GM12878 (cell line): ENCODE results near the gene OPA1. TPM values are rescaled to one million over a fixed set of nuclear protein-coding genes. Genes with fewer than 3 reads are reported as not detected.

Experiments
- ATAC-seq: fragments of 200-7000 bp; cut with Tn5 transposase; 3 replicates; pipeline ENCODE4 v1.9.1; 2020; ENCODE audit warnings: mild to moderate bottlenecking, moderate library complexity
- BruUV-seq: library from RNA; stranded (reverse); fragments of 400-500 nt; replicated peaks from 2 replicates; lab custom pipeline; 2021; lab: Mats Ljungman, UMichigan
- CTCF ChIA-PET: fragments of 300-600 bp; sonication (Branson Sonifier 250); formaldehyde crosslinking; extraction: SDS; loops from one replicate; lab custom pipeline; 2021; ENCODE audit warnings: inconsistent platforms; lab: Yijun Ruan, JAX
- POLR2A ChIA-PET: fragments of 350-600 bp; formaldehyde crosslinking; extraction: SDS; loops from one replicate; lab custom pipeline; 2021; ENCODE audit warnings: inconsistent platforms; lab: Charles Lee
- RAD21 ChIA-PET: fragments of 300-600 bp; sonication (Branson Sonifier 250); formaldehyde crosslinking; loops from one replicate; lab custom pipeline; 2023; ENCODE audit warnings: antibody characterized with exemption; ENCODE audit not compliant: unreplicated experiment; lab: Charles Lee
- SMC1A ChIA-PET: fragments of 300-600 bp; sonication (Branson Sonifier 250); formaldehyde crosslinking; loops from one replicate; lab custom pipeline; 2023; ENCODE audit not compliant: unreplicated experiment, uncharacterized antibody; lab: Charles Lee
- DNase-seq: peaks from one replicate; pipeline ENCODE4 v3.0.0-alpha.2; 2011; ENCODE audit warnings: low read depth, low spot score
- FAIRE-seq: peaks from 3 replicates; lab custom pipeline; 2011; peaks lifted over from hg19 to GRCh38; lab: Jason Lieb, UNC
- H2AFZ ChIP-seq: 2 replicates; pipeline ENCODE4 v1.6.0; 2011; ENCODE audit warnings: low read depth, low read length, control low read depth; ENCODE audit not compliant: control insufficient read depth
- H3K27ac ChIP-seq: 2 replicates; pipeline ENCODE4 v1.5.1; 2011; ENCODE audit warnings: control low read depth; ENCODE audit not compliant: control insufficient read depth, insufficient read depth
- H3K27me3 ChIP-seq, 2 experiments: replicated peaks in 1 of 2; 2 replicates each; pipeline versions ENCODE4 v1.6.0 to v1.6.1; 2011; ENCODE audit warnings: low read length in 1 of 2; ENCODE audit not compliant: control insufficient read depth in 2 of 2, insufficient read depth in 2 of 2
- H3K36me3 ChIP-seq, 2 experiments: 2 replicates each; pipeline ENCODE4 v1.5.1; 2011; ENCODE audit warnings: low read length in 1 of 2; ENCODE audit not compliant: control insufficient read depth in 2 of 2, insufficient read depth in 2 of 2
- H3K4me1 ChIP-seq: 2 replicates; pipeline ENCODE4 v1.6.1; 2011; ENCODE audit warnings: mild to moderate bottlenecking, low read length, moderate library complexity, mixed read lengths; ENCODE audit not compliant: control insufficient read depth, insufficient read depth
- H3K4me2 ChIP-seq: 2 replicates; pipeline ENCODE4 v1.6.0; 2011; ENCODE audit warnings: control low read depth; ENCODE audit not compliant: control insufficient read depth, insufficient read depth
- H3K4me3 ChIP-seq: fragments of 200-600 bp; sonication (generic); 2 replicates; pipeline ENCODE4 v1.5.1; 2016
- H3K79me2 ChIP-seq: 2 replicates; pipeline ENCODE4 v1.6.0; 2011; ENCODE audit warnings: low read length; ENCODE audit not compliant: control insufficient read depth, insufficient read depth
- H3K9ac ChIP-seq: 2 replicates; pipeline ENCODE4 v1.8.0; 2011; ENCODE audit warnings: low read length, control low read depth, mixed read lengths; ENCODE audit not compliant: control insufficient read depth, insufficient read depth
- H3K9me3 ChIP-seq: replicated peaks from 3 replicates; pipeline ENCODE4 v1.5.1; 2011; ENCODE audit warnings: mild to moderate bottlenecking, low read length; ENCODE audit not compliant: control insufficient read depth, insufficient read depth
- H4K20me1 ChIP-seq: 2 replicates; pipeline ENCODE4 v1.6.0; 2011; ENCODE audit not compliant: control insufficient read depth, insufficient read depth
- BRCA1 ChIP-seq: IDR thresholded peaks from 2 replicates; pipeline ENCODE4 v1.6.1; 2011; ENCODE audit warnings: low read depth, low read length, improper control_type of control experiment
- CBFB ChIP-seq: IDR thresholded peaks from 2 replicates; pipeline ENCODE4 v1.6.1; 2016; ENCODE audit warnings: antibody characterized with exemption, low read depth
- CREM ChIP-seq: IDR thresholded peaks from 2 replicates; pipeline ENCODE4 v1.6.1; 2014; ENCODE audit warnings: antibody characterized with exemption, low read depth
- ETV6 ChIP-seq, 2 experiments: fragments of 450-650 bp in 1 of 2; IDR thresholded peaks in 1 of 2; conservative IDR thresholded peaks in 1 of 2; 2 replicates each; pipeline ENCODE4 v1.6.1; 2014; ENCODE audit warnings: antibody characterized with exemption in 1 of 2, borderline replicate concordance in 1 of 2, low read depth in 1 of 2, mild to moderate bottlenecking in 1 of 2, moderate library complexity in 1 of 2
- MEF2A ChIP-seq: IDR thresholded peaks from 2 replicates; pipeline ENCODE4 v1.6.1; 2011; ENCODE audit warnings: low read depth, mild to moderate bottlenecking, low read length, moderate library complexity; ENCODE audit not compliant: insufficient read depth
- NFYB ChIP-seq: IDR thresholded peaks from 2 replicates; pipeline ENCODE4 v1.6.1; 2011; ENCODE audit warnings: low read depth, mild to moderate bottlenecking, low read length, improper control_type of control experiment, moderate library complexity; ENCODE audit not compliant: insufficient read depth
- PAX8 ChIP-seq: fragments of 450-650 bp; IDR thresholded peaks from 2 replicates; pipeline ENCODE4 v1.6.1; 2017; ENCODE audit warnings: mild to moderate bottlenecking, moderate library complexity
- WGBS: methylation state at CpG from one replicate; pipeline ENCODE4 v1.1.6; 2016; ENCODE audit warnings: low lambda C conversion rate; ENCODE audit not compliant: insufficient replicate concordance, insufficient coverage; ENCODE audit errors: missing lambda C conversion rate; 5-methylcytosine and 5-hydroxymethylcytosine counted together
- in situ Hi-C: fragments of 300-500 bp; cut with MboI; formaldehyde crosslinking; loops from 9 replicates; pipeline ENCODE4 v1.14.3; 2018; ENCODE audit warnings: mixed read lengths
- intact Hi-C: fragments of 100-400 bp; cut with micrococcal nuclease; formaldehyde crosslinking; loops from one replicate; pipeline ENCODE4 v1.14.2; 2022; ENCODE audit not compliant: unreplicated experiment
- polyA plus RNA-seq, 11 experiments: library from polyadenylated mRNA; depleted of rRNA in 4 of 11; unstranded in 6 of 11; stranded (reverse) in 5 of 11; fragments of >200 nt; fragmentation: Nextera tagmentation in 4 of 11; fragmentation: Illumina TruSeq in 1 of 11; extraction: Ambion mirVana in 4 of 11; extraction: Trizol in 1 of 11; gene quantifications; 1 replicate in 1 of 11; 2 replicates in 10 of 11; pipeline versions ENCODE4 v1.2.1 to v1.2.3, GENCODE V29; 2011 to 2016; ENCODE audit warnings: inconsistent platforms in 2 of 11, missing spikeins in 2 of 11, low read depth in 1 of 11
- total RNA-seq, 4 experiments: library from RNA; depleted of rRNA in 3 of 4; stranded (reverse); fragments of >200 nt in 3 of 4; fragmentation: Illumina TruSeq in 1 of 4; extraction: Trizol in 1 of 4; gene quantifications; 2 replicates each; pipeline versions ENCODE4 v1.2.1 to v1.2.3, GENCODE V29; 2013 to 2021
- TF ChIP-seq, protein P1 (sequence below): fragments of 450-650 bp; IDR thresholded peaks from 2 replicates; pipeline ENCODE4 v1.6.1; 2016; ENCODE audit warnings: mild to moderate bottlenecking, moderate library complexity, borderline replicate concordance
- TF ChIP-seq, protein P2 (sequence below): fragments of 450-650 bp; IDR thresholded peaks from 2 replicates; pipeline ENCODE4 v1.6.1; 2017; ENCODE audit warnings: mild to moderate bottlenecking, low read depth, inconsistent platforms; ENCODE audit not compliant: poor library complexity, severe bottlenecking

Gene OPA1
- total and polyA plus RNA-seq, 10 of the 15 experiments (the other 5 are each of a cell fraction or from before 2014, with no cell fraction given): 14.7 to 108 (median 59.3) TPM

DNA sequence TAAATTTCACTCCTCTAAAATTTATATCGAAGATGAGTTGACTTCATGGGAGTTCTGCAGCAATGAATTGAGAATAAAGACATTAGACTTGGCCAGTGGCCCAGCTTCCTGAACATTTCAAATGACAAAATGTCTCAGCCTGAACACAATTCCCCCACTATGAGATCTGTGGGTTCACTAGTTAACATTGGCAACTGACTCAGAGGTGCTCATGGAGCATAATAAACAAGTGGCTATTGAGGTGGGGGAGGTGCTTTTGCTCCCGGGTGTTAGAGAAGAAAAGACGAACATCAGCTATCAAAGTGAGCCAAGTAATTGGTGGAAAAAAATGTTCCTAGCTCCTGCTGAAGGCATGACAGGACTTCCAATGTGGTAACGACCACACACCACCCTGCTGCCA is 44.6 kb upstream of the OPA1 start:
- no peak for DNase-seq
- H4K20me1 ChIP-seq: no peaks in the 10 kb centered on the region
- ChIA-PET POLR2A (no interaction called here), SMC1A (no interaction called here), RAD21 (no interaction called here), CTCF (no interaction called here)
- no peaks in the 10 kb centered on the region for H3K36me3 ChIP-seq
- H3K79me2 ChIP-seq: no peaks in the 10 kb centered on the region
- ATAC-seq: no peak
- H3K4me3 ChIP-seq: no peak overlapping the region
- H3K4me2 ChIP-seq: no peak overlapping the region
- H3K9me3 ChIP-seq: no peaks in the 10 kb centered on the region
- in situ Hi-C loops (no loop called here), intact Hi-C loops (no loop called here)
- TF ChIP-seq MEF2A (no peak), ETV6 (conservative IDR thresholded peaks at IDR 0.05 in 1 of 2, IDR thresholded peaks at IDR 0.05 in 1 of 2; ENCODE audit: borderline replicate concordance in 1 of 2, low read depth in 1 of 2) (no peak)
- H3K4me1 ChIP-seq: no peaks in the 10 kb centered on the region
- no peak for FAIRE-seq
- H3K9ac ChIP-seq: no peak overlapping the region
- no TSS peak for BruUV-seq
- H3K27ac ChIP-seq: no peak overlapping the region
- no peaks in the 10 kb centered on the region for H3K27me3 ChIP-seq
- H2AFZ ChIP-seq: no peak overlapping the region
- WGBS: 28% methylated on average over 4 of the region's 4 CpGs

DNA sequence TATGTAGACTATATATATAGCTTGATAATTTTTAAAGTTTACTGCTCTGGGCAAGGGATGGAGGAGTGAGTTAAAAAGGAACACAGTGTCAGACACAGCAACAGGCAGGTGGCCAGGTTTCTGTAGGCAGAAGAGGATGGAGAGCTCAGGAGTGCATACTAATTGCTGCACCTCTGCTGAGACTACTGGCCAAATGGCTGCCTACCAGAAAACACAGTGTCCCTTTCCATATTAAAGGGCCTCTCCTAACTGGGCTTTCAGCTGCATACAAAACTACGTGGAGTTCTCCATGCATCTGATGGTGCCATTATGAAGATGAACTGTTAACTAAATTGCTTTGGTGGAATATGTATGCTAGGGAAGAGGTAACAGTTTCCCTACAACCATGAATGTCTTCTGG is 40.1 kb upstream of the OPA1 start:
- WGBS: 41% methylated on average over 1 of the region's 1 CpG
- Histone ChIP-seq H3K36me3 (no peaks in the 10 kb centered on the region), H3K9me3 (no peaks in the 10 kb centered on the region), H4K20me1 (no peaks in the 10 kb centered on the region), H3K4me3 (no peak overlapping the region), H3K79me2 (no peaks in the 10 kb centered on the region), H3K4me1 (no peaks in the 10 kb centered on the region), H3K9ac (no peak overlapping the region), H3K4me2 (no peak overlapping the region), H2AFZ (no peak overlapping the region), H3K27me3 (no peaks in the 10 kb centered on the region), H3K27ac (no peak overlapping the region)
- ChIA-PET RAD21 (no interaction called here), CTCF (interaction anchor here (0.5 to 1.4 kb wide), 2 partner anchors 19 to 231 kb away, joined by 3 to 7 read pairs; no protein-coding TSS in a partner anchor), SMC1A (no interaction called here), POLR2A (no interaction called here)
- in situ Hi-C loops (no loop called here), intact Hi-C loops (no loop called here)
- FAIRE-seq (no peak), ATAC-seq (no peak), DNase-seq (no peak)
- TF ChIP-seq, protein P1, sequence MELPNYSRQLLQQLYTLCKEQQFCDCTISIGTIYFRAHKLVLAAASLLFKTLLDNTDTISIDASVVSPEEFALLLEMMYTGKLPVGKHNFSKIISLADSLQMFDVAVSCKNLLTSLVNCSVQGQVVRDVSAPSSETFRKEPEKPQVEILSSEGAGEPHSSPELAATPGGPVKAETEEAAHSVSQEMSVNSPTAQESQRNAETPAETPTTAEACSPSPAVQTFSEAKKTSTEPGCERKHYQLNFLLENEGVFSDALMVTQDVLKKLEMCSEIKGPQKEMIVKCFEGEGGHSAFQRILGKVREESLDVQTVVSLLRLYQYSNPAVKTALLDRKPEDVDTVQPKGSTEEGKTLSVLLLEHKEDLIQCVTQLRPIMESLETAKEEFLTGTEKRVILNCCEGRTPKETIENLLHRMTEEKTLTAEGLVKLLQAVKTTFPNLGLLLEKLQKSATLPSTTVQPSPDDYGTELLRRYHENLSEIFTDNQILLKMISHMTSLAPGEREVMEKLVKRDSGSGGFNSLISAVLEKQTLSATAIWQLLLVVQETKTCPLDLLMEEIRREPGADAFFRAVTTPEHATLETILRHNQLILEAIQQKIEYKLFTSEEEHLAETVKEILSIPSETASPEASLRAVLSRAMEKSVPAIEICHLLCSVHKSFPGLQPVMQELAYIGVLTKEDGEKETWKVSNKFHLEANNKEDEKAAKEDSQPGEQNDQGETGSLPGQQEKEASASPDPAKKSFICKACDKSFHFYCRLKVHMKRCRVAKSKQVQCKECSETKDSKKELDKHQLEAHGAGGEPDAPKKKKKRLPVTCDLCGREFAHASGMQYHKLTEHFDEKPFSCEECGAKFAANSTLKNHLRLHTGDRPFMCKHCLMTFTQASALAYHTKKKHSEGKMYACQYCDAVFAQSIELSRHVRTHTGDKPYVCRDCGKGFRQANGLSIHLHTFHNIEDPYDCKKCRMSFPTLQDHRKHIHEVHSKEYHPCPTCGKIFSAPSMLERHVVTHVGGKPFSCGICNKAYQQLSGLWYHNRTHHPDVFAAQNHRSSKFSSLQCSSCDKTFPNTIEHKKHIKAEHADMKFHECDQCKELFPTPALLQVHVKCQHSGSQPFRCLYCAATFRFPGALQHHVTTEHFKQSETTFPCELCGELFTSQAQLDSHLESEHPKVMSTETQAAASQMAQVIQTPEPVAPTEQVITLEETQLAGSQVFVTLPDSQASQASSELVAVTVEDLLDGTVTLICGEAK: no peak
- TF ChIP-seq BRCA1 (no peak), NFYB (no peak), CREM (no peak), PAX8 (no peak), CBFB (no peak)
- TF ChIP-seq, protein P2, sequence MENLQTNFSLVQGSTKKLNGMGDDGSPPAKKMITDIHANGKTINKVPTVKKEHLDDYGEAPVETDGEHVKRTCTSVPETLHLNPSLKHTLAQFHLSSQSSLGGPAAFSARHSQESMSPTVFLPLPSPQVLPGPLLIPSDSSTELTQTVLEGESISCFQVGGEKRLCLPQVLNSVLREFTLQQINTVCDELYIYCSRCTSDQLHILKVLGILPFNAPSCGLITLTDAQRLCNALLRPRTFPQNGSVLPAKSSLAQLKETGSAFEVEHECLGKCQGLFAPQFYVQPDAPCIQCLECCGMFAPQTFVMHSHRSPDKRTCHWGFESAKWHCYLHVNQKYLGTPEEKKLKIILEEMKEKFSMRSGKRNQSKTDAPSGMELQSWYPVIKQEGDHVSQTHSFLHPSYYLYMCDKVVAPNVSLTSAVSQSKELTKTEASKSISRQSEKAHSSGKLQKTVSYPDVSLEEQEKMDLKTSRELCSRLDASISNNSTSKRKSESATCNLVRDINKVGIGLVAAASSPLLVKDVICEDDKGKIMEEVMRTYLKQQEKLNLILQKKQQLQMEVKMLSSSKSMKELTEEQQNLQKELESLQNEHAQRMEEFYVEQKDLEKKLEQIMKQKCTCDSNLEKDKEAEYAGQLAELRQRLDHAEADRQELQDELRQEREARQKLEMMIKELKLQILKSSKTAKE: no peak
- BruUV-seq: no TSS peak
